HTR-8/SVneo (cell line): ENCODE data around the gene HTR3D.
"Not testable (repeated sequence)": the region's sequence is repeated elsewhere in the genome, so short reads cannot be mapped to it uniquely, and the experiment has no call there.

ENCODE experiments used
- DNase-seq: peaks from one replicate; pipeline ENCODE4 v3.0.0; 2011; ENCODE audit warnings: low spot score, mixed read lengths; ENCODE audit not compliant: insufficient read length
- FAIRE-seq: peaks from 2 replicates; lab custom pipeline; 2011; peaks lifted over from hg19 to GRCh38; lab: Jason Lieb, UNC

Gene HTR3D

GRCh38 chr3:184052767-184053166, 21.2 kb downstream of the HTR3D start, which contains the start of gene HTR3C:
HTR3C (plus strand) TSS chr3:184053047; CDS start chr3:184053081, 34 bp downstream.
- DNase-seq (no peak), FAIRE-seq (no peak)

- no peak for FAIRE-seq
- DNase-seq, result no peak
These were observed 26.5 kb downstream of the HTR3D start for GRCh38 chr3:184058029-184058428.

DNA sequence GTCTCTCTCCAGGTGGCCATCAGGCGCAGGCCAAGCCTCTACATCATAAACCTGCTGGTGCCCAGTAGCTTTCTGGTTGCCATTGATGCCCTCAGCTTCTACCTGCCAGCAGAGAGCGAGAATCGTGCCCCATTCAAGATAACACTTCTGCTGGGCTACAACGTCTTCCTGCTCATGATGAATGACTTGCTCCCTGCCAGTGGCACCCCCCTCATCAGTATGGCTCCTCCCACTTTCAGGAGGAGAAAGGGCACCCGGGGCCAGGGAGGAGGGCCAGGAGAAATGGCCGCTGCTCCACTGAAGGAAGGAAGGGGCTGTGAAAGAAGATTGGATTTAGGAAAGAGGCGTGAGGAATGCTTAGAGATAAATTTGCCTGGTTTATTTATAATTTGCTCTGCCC, 27.9 kb downstream of the HTR3D start:
- DNase-seq, result no peak

GRCh38 chr3:184062637-184063036, 31.1 kb downstream of the HTR3D start:
- DNase-seq (no peak), FAIRE-seq (no peak)

More for the DNA sequence above, 27.9 kb downstream of the HTR3D start:
- no peak for FAIRE-seq

DNA sequence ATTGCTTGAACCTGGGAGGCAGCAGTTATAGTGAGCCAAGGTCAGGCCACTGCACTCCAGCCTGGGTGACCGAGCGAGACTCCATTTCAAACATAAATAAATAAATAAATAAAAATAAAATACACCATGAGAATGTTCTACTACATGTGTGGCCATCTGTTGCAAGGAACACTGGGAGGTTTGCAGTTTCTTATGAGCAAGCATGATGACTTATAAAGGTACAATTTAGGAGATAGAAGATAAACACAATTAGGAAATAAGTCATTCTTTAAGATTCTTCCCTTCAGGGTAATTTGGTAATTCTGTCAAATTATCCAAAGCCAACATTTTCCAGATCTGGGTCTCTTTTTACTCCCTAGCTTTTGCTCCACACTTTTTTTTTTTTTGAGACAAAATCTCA, 34.7 kb downstream of the HTR3D start:
- DNase-seq, result no peak
- FAIRE-seq, result no peak

GRCh38 chr3:184067573-184068055, 36.1 kb downstream of the HTR3D start:
- no peak for FAIRE-seq
- no peak for DNase-seq

- no peak for FAIRE-seq
- no peak for DNase-seq
These were observed 36.8 kb downstream of the HTR3D start for GRCh38 chr3:184068344-184068743.

GRCh38 chr3:184071142-184071541, 39.6 kb downstream of the HTR3D start:
- not testable (repeated sequence) for DNase-seq, FAIRE-seq

GRCh38 chr3:184073621-184074020, 42.1 kb downstream of the HTR3D start:
- DNase-seq (no peak), FAIRE-seq (no peak)

DNA sequence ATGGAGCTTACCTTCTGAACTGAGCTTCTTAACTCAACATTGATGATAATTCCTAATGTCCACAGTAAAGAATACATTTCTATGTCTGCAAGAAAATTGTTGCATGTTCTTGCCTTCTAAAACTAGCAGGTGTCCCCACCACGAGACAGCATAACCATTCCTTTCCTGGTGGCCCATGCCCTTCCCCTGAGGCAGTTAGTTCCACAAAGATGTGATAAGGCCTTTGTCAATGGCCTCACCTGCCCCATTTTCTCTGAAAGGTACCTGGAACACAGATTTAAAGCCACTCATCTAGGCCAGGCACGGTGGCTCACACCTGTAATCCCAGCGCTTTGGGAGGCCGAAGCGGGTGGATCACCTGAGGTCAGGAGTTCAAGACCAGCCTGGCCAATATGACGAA, 44.4 kb downstream of the HTR3D start:
- DNase-seq, result no peak
- no peak for FAIRE-seq

DNA sequence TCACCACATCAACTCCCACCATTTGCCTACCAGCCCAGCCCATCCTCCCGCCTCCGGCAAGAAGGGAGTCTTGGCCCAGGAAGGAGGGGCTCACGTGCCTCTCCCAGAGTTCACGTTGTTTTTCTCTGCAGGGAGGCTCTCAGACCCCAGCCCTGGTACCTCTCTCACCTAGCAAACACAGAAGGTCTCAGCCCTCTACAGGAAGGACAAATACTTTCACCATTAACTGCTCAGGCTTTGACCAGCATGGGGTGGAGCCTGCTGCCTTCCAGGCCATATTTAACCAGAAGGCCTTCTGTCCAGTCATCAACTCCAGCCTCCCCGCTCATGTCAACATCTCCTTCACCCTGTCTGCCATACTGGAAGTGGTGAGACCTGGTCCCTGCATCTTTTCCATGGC, 46.3 kb downstream of the HTR3D start:
- DNase-seq, result no peak
- no peak for FAIRE-seq

GRCh38 chr3:184078851-184079250, 47.3 kb downstream of the HTR3D start:
- FAIRE-seq (no peak), DNase-seq (no peak)

GRCh38 chr3:184081116-184081830, 49.7 kb downstream of the HTR3D start:
- FAIRE-seq, result no peak
- DNase-seq, result no peak

DNA sequence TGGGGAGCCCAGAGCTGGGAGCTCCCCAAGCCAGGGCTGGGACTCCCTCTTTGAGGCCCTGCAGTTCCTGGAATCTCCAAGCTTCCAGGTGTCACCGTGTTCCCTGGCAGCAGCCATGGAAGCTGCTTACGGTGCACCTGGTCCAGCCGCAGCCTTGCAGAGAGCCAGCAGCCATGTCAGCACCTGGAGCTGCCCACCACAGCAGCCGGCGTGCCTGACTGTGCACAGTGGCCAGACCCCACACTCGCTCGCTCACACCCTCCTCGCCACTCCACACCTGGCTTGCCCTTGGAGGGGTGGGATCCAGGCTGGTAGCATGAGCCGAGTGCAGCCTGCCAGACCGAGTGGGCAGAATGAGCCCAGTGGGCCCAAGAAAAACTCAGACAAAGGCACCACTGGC, 50.5 kb downstream of the HTR3D start:
- no peak for DNase-seq
- FAIRE-seq, result no peak

- no peak for DNase-seq
These were observed 50.9 kb downstream of the HTR3D start for GRCh38 chr3:184082465-184082864.

GRCh38 chr3:184085389-184085852, 53.9 kb downstream of the HTR3D start:
- peak; percentile 37 for DNase-seq
- no peak for FAIRE-seq

More at GRCh38 chr3:184082465-184082864, 50.9 kb downstream of the HTR3D start:
- no peak for FAIRE-seq
